AG09319 (cell line): ENCODE results near the gene CAPS.
"Not testable (repeated sequence)": the region's sequence is repeated elsewhere in the genome, so short reads cannot be mapped to it uniquely, and the experiment has no call there.

Experiments used
- DNase-seq: peaks from one replicate; pipeline ENCODE4 v3.0.0-alpha.2; 2010; ENCODE audit warnings: low read depth; ENCODE audit errors: extremely low read depth
- TF ChIP-seq, protein P1 (sequence below): IDR thresholded peaks from 2 replicates; pipeline ENCODE4 v1.5.1; 2011; ENCODE audit warnings: low read depth, mild to moderate bottlenecking, inconsistent platforms, low read length, moderate library complexity

The CAPS gene

DNA sequence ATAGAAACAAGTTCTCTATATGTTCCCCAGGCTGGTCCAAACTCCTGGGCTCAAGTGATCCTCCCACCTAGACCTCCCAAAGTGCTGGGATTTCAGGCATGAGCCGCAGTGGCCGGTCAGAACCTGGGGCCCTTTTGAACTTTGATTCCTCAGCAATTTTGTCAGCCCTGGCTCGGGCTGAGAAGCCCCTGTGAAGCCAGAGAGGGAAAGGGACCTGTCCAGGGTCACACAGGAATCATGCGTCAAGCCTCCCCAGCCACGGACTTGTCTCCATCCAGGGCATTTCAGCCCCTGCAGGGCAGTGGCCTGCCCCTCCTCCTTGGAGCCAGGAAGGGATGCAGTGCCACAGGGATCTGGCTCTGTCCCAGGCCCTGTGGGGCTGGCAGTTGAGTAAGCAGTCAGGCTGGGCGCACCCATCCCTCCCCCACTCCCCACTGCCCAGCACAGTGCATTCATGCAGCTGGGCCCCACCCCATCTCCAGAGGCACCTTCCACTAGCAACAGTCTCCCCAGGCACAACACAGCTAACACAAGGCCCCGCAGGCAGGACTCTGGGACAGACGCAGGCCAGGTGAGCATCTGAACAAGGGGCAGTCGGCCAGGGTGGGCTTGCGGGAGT, at the start of gene CAPS:
TSS of gene CAPS (plus strand) at position 516 of the 619 bp plus-strand sequence. CDS start 153 bp downstream, outside the sequence.
- TF ChIP-seq, protein P1, sequence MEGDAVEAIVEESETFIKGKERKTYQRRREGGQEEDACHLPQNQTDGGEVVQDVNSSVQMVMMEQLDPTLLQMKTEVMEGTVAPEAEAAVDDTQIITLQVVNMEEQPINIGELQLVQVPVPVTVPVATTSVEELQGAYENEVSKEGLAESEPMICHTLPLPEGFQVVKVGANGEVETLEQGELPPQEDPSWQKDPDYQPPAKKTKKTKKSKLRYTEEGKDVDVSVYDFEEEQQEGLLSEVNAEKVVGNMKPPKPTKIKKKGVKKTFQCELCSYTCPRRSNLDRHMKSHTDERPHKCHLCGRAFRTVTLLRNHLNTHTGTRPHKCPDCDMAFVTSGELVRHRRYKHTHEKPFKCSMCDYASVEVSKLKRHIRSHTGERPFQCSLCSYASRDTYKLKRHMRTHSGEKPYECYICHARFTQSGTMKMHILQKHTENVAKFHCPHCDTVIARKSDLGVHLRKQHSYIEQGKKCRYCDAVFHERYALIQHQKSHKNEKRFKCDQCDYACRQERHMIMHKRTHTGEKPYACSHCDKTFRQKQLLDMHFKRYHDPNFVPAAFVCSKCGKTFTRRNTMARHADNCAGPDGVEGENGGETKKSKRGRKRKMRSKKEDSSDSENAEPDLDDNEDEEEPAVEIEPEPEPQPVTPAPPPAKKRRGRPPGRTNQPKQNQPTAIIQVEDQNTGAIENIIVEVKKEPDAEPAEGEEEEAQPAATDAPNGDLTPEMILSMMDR, result no peak
- peak; percentile 45 for DNase-seq

DNA sequence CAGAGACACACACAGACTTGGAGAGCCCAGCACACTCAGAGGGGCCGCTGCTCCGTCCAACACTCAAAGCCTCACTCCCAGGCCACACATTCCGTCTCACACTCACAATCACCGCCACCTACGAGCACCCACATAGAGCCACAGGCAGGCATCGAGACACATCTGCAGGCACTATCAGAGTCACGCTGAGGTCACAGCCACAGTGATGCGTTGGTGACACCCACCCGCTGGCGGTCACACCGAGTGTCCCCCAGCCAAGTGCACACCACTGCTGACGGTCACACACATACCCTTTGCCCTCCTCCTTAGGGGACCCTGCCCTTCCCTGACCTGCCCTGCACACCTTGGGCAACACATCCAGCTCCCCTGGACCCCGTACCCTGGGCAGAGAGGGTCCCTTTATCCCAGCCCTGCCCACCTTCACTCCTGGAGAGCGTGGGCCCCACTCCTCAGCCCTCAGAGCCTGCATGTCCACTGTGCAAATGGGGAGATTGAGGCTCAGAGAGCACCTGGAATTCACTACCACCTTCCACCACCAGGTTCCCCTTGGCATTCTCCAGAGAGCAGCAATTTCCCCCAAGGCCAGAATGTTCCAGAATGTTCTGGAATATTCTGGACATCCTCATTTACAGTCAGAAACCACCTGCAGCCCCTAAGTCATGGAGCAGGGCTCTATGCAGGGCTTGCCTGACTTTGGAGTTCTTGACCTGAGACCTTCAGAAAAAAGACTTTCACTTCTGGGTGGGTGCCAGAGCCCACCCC, 49.1 kb upstream of the CAPS start:
- TF ChIP-seq, protein P1, result no peak

DNA sequence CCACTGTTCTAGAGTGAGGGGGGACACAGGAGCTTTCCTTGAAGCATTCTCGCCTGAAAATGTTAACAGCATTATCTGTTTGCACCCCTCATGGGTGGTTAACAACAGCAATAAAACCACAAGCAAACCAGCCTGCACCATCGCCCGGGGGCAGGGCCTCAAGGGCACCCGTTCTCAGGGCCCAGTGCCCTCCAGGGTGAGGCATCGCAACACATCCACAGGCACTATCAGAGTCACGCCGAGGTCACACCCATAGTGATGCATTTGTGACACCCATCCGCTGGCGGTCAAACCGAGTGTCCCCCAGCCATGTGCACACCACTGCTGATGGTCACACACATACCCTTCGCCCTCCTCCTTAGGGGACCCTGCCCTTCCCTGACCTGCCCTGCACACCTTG, 48.3 kb upstream of the CAPS start:
- TF ChIP-seq, protein P1, result no peak
- DNase-seq, result no peak

More for the DNA sequence above, 49.1 kb upstream of the CAPS start:
- no peak for DNase-seq

DNA sequence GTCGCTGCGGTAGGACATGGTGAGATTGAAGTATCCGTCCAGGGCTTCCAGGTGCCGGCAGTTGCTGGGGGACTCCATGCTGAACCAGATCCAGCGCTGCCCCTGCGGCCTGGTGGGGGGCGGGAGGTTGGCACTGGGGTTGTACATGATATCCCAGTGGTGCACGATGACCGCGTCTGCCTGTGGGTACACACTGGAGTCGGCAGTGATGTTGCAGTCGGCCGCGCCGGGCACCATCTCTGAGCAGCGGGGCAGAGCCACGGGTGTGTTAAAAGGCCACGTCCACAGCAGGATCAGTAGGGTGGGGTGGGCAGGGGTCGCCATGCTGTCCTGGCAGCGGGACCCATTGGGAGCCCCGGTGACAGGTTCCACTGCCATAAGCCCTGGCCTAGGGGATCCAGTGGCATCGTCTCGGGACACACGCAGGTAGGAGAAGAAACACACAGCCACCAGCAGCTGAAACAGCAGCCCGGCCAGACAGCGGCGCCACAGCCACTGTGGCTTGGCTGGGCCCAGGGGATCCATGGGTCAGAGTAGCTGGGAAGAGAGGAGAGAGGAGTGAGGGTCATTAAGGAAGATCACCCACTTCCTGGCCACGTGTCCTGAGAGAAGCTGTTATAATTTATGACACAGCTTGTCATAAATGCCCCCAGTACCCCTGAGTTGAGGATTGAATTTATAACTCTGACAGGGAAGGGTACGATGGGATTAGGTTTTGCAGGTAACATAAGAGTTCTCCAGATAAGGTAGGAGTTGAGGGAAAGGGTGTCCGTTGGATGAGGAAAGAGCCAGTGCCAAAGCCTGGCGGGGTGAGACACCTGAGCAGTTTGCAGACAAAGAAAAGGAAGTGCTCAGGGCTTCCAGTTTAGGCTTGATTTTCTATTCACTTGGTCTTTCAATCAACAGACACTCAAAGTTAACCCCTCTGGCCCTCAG, 46.6 kb upstream of the CAPS start:
- TF ChIP-seq, protein P1, result no peak
- no peak for DNase-seq

DNA sequence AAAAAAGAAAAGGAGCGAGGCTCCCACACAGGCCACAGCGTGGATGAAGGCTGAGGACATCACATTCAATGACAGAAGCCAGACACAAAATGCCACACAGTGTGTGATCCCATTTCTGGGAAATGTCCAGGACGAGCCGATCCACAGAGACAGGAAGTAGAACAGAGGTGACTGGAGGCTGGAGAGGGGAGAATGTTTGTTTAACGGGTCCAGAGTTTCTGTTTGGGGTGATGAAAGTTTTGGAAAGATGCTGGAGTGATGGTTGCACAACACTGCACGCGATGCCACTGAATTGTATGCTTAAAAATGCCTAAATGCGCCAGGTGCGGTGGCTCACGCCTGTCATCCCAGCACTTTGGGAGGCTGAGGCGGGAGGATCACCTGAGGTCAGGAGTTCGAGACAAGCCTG, 43.1 kb upstream of the CAPS start:
- no peak for DNase-seq
- TF ChIP-seq, protein P1, result no peak

DNA sequence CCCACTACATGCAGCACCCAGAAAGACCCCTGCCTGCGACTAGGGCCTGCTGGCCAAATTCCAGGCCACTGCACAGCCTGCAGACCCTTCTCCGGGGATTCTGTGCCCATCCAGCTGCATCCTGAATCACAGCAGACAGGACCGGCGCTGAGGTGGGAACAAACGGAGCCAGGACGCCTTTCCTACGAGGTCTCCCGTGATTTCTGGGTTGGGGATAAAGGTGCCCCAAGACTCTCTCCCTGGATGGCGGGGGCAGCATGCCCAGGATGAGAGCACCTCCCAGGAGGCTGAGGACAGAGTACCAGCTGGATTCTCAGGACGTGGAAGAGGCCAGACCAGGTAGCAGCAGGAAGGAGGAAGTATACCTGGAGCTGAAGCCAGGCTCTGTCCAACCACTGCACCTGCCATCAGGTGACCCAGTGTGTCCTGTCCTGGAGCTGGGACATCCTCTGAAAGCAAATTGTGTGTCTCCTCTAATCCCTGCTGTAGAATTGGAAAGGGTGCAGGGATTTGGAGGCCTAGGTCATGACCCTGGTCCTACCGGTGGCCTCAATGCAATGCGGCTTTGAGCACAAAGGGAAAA, 40.3 kb upstream of the CAPS start:
- TF ChIP-seq, protein P1, result no peak
- no peak for DNase-seq

DNA sequence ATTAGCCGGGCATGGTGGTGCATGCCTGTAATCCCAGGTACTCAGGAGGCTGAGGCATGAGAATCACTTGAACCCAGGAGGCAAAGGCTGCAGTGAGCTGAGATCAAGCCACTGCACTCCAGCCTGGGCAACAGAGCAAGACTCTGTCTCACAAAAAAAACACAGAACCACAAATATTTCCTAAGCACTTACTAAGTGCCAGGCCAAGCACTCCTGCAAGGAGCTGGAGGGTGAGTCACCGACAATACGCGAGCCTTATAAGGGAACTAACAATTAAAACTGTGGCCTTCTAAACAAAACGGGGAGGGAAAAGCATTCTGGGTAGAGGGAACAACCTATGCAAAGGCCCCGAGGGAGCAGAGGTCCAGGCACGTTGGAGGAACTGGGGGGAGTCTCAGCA, 39.6 kb upstream of the CAPS start:
- not testable (repeated sequence) for DNase-seq
